Peyer's patch (tissue), 4 donors: ENCODE measurements around the gene HOXD11.

Experiments used
- CTCF ChIP-seq, 6 experiments: fragments of 450-650 bp in 4 of 6; fragments of 200-600 bp in 2 of 6; sonication (generic) in 1 of 6; IDR thresholded peaks; one replicate each; pipeline ENCODE4 v1.5.1; 2017 to 2019; ENCODE audit warnings: antibody characterized with exemption in 6 of 6, mild to moderate bottlenecking in 3 of 6, moderate library complexity in 1 of 6
- POLR2A ChIP-seq, 2 donors: fragments of 450-650 bp; IDR thresholded peaks; one replicate each; pipeline ENCODE4 v1.5.1; 2017; ENCODE audit warnings: antibody characterized with exemption in 2 of 2, mild to moderate bottlenecking in 2 of 2, moderate library complexity in 2 of 2

GRCh38 chr2:176149481-176149938 is 42.4 kb downstream of the HOXD11 start:
- TF ChIP-seq POLR2A (IDR thresholded peaks at IDR 0.05) = no peak
- no peak for TF ChIP-seq CTCF (IDR thresholded peaks at IDR 0.05)
